A673 (cell line): ENCODE results near the gene LRBA. TPM values are rescaled to one million over a fixed set of nuclear protein-coding genes. Genes with fewer than 3 reads are reported as not detected.

ENCODE experiments used
- BruUV-seq: library from RNA; stranded (reverse); fragments of 400-500 nt; replicated peaks from 2 replicates; lab custom pipeline; 2021; lab: Mats Ljungman, UMichigan
- CTCF ChIA-PET: fragments of 300-600 bp; sonication (Branson Sonifier 250); formaldehyde crosslinking; loops from one replicate; lab custom pipeline; 2022; ENCODE audit warnings: antibody characterized with exemption; lab: Charles Lee
- POLR2A ChIA-PET: fragments of 300-600 bp; sonication (Branson Sonifier 250); formaldehyde crosslinking; loops from one replicate; lab custom pipeline; 2022; ENCODE audit warnings: antibody characterized with exemption; ENCODE audit not compliant: low non-redundant PET; lab: Charles Lee
- DNase-seq: peaks from one replicate; pipeline ENCODE4 v3.0.0-alpha.2; 2015; ENCODE audit warnings: low spot score
- H3K27ac ChIP-seq: fragments of 200-600 bp; sonication (generic); 2 replicates; pipeline ENCODE4 v1.5.1; 2016; ENCODE audit warnings: mixed run types, low read depth, mild to moderate bottlenecking, mixed read lengths, antibody characterized with exemption, low read length; ENCODE audit not compliant: poor library complexity, severe bottlenecking
- H3K27me3 ChIP-seq: fragments of 200-600 bp; sonication (generic); replicated peaks from 2 replicates; pipeline ENCODE4 v1.6.1; 2017; ENCODE audit warnings: mixed run types, low read depth, mild to moderate bottlenecking, mixed read lengths, antibody characterized with exemption, low read length; ENCODE audit not compliant: insufficient read depth, poor library complexity
- H3K36me3 ChIP-seq: fragments of 200-600 bp; sonication (generic); 2 replicates; pipeline ENCODE4 v1.6.1; 2016; ENCODE audit warnings: mixed run types, mild to moderate bottlenecking, mixed read lengths, antibody characterized with exemption, low read length; ENCODE audit not compliant: insufficient read depth, poor library complexity, severe bottlenecking
- H3K4me1 ChIP-seq: fragments of 200-600 bp; sonication (generic); 2 replicates; pipeline ENCODE4 v1.6.1; 2017; ENCODE audit warnings: mixed run types, mild to moderate bottlenecking, mixed read lengths, antibody characterized with exemption, low read length; ENCODE audit not compliant: insufficient read depth, poor library complexity, severe bottlenecking
- H3K4me3 ChIP-seq: fragments of 200-600 bp; sonication (generic); 2 replicates; pipeline ENCODE4 v1.5.1; 2016; ENCODE audit warnings: low read depth, mixed run types, mild to moderate bottlenecking, mixed read lengths, low read length; ENCODE audit not compliant: poor library complexity, severe bottlenecking
- H3K9me3 ChIP-seq: fragments of 200-600 bp; sonication (generic); 2 replicates; pipeline ENCODE4 v1.6.1; 2016; ENCODE audit warnings: mixed run types, low read depth, mild to moderate bottlenecking, mixed read lengths, antibody characterized with exemption, low read length; ENCODE audit not compliant: poor library complexity, severe bottlenecking
- EZH2 ChIP-seq: fragments of 200-600 bp; sonication (generic); IDR thresholded peaks from 2 replicates; pipeline ENCODE4 v1.6.1; 2017; ENCODE audit warnings: borderline replicate concordance, low read depth, mild to moderate bottlenecking, mixed read lengths, antibody characterized with exemption, low read length; ENCODE audit not compliant: poor library complexity, severe bottlenecking
- intact Hi-C: fragments of 100-400 bp; cut with micrococcal nuclease; formaldehyde crosslinking; loops from one replicate; pipeline ENCODE4 v1.10.0; 2022; ENCODE audit not compliant: unreplicated experiment
- total RNA-seq: library from RNA; stranded (reverse); gene quantifications from 2 replicates; pipeline ENCODE4 v1.2.3, GENCODE V29; 2021
- TF ChIP-seq, protein P1 (sequence below): fragments of 300-800, 200-600 bp; sonication (generic); conservative IDR thresholded peaks from 2 replicates; pipeline ENCODE4 v1.5.1; 2017; ENCODE audit warnings: low read depth, mild to moderate bottlenecking, antibody characterized with exemption, low read length, moderate library complexity, mixed read lengths

LRBA gene
- total RNA-seq, 1 experiment from 2014 or later: 35.7 TPM

DNA sequence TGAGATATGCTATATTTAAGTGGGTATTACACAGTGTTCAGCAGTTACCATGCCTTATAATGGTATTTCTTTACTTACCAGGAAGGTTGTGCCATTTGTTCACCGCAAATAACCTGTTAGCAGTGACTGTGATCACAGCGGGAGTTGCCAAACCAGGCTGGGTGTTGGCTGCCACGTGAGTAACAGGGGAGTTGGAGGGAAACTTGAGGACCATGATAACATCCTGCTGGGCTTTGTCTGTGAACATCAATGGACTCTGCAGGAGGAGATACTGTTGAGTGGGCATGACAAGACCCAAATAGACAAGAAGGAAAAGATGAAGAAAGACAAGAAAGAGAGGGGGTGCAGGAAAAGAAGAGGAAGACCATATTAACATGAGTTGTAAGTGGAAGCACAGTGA, 694.0 kb downstream of the LRBA start:
- no peak for DNase-seq
- POLR2A ChIA-PET: no interaction called here
- Histone ChIP-seq H3K4me3 (no peak overlapping the region), H3K27me3 (no peaks in the 10 kb centered on the region), H3K4me1 (peaks cover 18% of the 10 kb centered on the region), H3K9me3 (no peaks in the 10 kb centered on the region), H3K27ac (no peak overlapping the region), H3K36me3 (no peaks in the 10 kb centered on the region)
- TF ChIP-seq EZH2: no peak
- intact Hi-C loops: no loop called here
- CTCF ChIA-PET: no interaction called here
- BruUV-seq: no TSS peak

DNA sequence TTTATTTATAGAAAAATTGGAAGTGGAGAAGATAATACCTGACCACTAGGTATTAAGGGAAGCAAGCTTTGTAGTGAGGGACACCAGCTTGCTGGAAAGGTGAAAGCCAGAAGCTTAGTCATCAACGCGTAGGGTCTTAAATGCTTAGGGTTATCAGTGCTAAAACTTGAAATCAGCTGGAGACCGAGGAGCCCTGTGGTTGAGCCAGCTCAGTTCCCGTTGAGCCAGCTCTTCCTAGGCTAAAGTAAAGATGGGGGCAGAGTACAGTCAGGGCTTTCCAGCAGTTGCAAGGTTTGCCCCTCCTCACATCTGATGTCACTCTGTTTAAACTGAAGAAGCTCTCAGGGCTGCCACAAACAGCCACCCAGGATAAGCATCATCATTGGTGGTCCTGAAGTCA, 696.1 kb downstream of the LRBA start:
- no peak for DNase-seq
- CTCF ChIA-PET: no interaction called here
- H3K4me1 ChIP-seq: peaks cover 38% of the 10 kb centered on the region
- H3K27me3 ChIP-seq: no peaks in the 10 kb centered on the region
- TF ChIP-seq, protein P1, sequence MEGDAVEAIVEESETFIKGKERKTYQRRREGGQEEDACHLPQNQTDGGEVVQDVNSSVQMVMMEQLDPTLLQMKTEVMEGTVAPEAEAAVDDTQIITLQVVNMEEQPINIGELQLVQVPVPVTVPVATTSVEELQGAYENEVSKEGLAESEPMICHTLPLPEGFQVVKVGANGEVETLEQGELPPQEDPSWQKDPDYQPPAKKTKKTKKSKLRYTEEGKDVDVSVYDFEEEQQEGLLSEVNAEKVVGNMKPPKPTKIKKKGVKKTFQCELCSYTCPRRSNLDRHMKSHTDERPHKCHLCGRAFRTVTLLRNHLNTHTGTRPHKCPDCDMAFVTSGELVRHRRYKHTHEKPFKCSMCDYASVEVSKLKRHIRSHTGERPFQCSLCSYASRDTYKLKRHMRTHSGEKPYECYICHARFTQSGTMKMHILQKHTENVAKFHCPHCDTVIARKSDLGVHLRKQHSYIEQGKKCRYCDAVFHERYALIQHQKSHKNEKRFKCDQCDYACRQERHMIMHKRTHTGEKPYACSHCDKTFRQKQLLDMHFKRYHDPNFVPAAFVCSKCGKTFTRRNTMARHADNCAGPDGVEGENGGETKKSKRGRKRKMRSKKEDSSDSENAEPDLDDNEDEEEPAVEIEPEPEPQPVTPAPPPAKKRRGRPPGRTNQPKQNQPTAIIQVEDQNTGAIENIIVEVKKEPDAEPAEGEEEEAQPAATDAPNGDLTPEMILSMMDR: no peak
- POLR2A ChIA-PET: no interaction called here
- no peak overlapping the region for H3K27ac ChIP-seq
- H3K9me3 ChIP-seq: no peaks in the 10 kb centered on the region
- no TSS peak for BruUV-seq
- intact Hi-C loops: no loop called here
- H3K36me3 ChIP-seq: no peaks in the 10 kb centered on the region
- no peak overlapping the region for H3K4me3 ChIP-seq

DNA sequence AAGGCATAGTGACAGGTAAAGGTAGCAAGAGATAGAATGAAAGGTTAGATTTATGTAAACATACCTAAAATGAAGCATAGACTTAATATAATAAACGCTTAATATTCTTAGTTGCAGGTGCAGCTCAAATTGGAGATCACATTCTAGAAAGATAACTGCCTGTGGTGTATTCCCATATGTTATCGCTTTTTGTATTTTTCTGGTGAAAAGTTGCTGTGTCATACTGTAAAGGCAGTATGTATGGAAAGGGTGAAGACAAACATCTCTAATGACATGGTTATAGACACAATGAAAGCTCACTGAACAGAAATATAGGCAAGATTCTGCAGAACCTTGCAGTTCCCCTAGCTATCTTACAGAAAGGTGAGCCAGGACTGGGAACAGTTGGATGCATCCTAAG, 696.6 kb downstream of the LRBA start:
- intact Hi-C loops: no loop called here
- BruUV-seq: no TSS peak
- Histone ChIP-seq H3K27ac (no peak overlapping the region), H3K4me3 (no peak overlapping the region), H3K4me1 (peaks cover 38% of the 10 kb centered on the region), H3K27me3 (no peaks in the 10 kb centered on the region), H3K36me3 (no peaks in the 10 kb centered on the region), H3K9me3 (no peaks in the 10 kb centered on the region)
- CTCF ChIA-PET: no interaction called here
- POLR2A ChIA-PET: no interaction called here
- no peak for DNase-seq
- no peak for TF ChIP-seq EZH2
- TF ChIP-seq, protein P1: no peak

DNA sequence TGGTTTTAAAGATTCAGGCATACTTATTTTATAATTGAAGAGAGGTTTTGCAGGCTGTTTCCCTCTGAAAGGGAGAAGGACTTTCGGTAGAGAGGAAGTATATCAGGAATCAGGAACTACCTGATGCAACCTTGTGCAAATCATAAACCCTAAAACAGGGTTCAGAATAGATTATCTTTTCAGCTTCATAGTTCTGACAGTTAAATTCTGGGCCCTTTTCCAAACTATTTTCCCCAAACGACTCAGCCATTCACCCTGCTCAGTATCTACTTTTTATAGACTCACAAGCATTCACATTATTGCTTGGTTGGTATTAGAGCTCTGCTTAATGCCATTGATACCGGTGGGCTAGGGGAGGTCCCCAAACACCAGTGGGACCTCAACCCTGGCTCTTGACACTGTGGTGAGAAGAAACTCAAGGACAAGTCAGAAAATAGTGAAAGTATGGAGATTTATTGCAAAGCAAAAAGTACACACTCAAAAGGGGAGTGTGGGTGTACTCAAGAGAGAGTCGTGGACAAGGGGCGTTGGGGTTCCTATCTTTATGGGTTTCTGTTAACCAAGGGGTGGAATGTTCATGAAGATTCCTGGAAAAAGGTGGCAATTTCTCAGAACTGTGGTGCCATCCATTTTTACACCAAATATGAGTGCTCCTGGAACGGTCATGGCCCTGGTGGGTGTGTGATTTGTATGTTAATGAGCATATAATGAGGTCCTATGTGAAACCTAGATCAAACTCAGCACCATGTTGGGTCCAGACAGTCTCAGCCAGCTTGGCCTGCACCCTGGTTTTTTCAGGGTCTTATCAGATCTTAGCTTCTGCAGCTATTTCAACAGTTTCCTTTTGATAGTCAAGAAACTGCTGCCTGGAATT, 698.5 kb downstream of the LRBA start:
- POLR2A ChIA-PET: no interaction called here
- H3K9me3 ChIP-seq: no peaks in the 10 kb centered on the region
- peak overlapping the region; percentile 74 for H3K27ac ChIP-seq
- BruUV-seq: no TSS peak
- DNase-seq: peak; percentile 42
- no peak overlapping the region for H3K4me3 ChIP-seq
- H3K36me3 ChIP-seq: no peaks in the 10 kb centered on the region
- intact Hi-C loops: no loop called here
- H3K4me1 ChIP-seq: peaks cover 34% of the 10 kb centered on the region
- TF ChIP-seq, protein P1: no peak
- TF ChIP-seq EZH2: no peak
- CTCF ChIA-PET: no interaction called here
- H3K27me3 ChIP-seq: no peaks in the 10 kb centered on the region
